Stimulated activated CD8-positive, alpha-beta memory T cell treated with anti-CD3 and anti-CD28 coated beads, Interleukin-12 subunit alpha, Interleukin-12 subunit beta, amount 100 ng/mL, for 1 hour (primary cell): ENCODE measurements around the gene ANK3.
"Not testable (repeated sequence)": the region's sequence is repeated elsewhere in the genome, so short reads cannot be mapped to it uniquely, and the experiment has no call there.

Experiments
- DNase-seq: peaks from one replicate; pipeline ENCODE4 v3.0.0-alpha.2; 2020; ENCODE audit warnings: low read depth

Gene ANK3

GRCh38 chr10:60093317-60093716 lies 296.4 kb downstream of the ANK3 start:
- no peak for DNase-seq

GRCh38 chr10:60086862-60087261 lies 302.8 kb downstream of the ANK3 start:
- DNase-seq: no peak

GRCh38 chr10:60086421-60086820 lies 303.3 kb downstream of the ANK3 start:
- no peak for DNase-seq

- no peak for DNase-seq
Observed at GRCh38 chr10:60082744-60083344, 306.8 kb downstream of the ANK3 start.

GRCh38 chr10:60082341-60082740 lies 307.3 kb downstream of the ANK3 start:
- DNase-seq: no peak

- DNase-seq: no peak
Observed at GRCh38 chr10:60073781-60074656, 315.7 kb downstream of the ANK3 start.

GRCh38 chr10:60073397-60073780 lies 316.3 kb downstream of the ANK3 start:
- no peak for DNase-seq

- DNase-seq: no peak
Observed at GRCh38 chr10:60069311-60069710, 320.4 kb downstream of the ANK3 start.

- no peak for DNase-seq
Observed at GRCh38 chr10:60050366-60050765, 339.3 kb downstream of the ANK3 start.

GRCh38 chr10:60048091-60048501 lies 341.6 kb downstream of the ANK3 start:
- no peak for DNase-seq

- no peak for DNase-seq
Observed at GRCh38 chr10:60045571-60045970, 344.1 kb downstream of the ANK3 start.

GRCh38 chr10:60044971-60045370 lies 344.7 kb downstream of the ANK3 start:
- no peak for DNase-seq

- DNase-seq: no peak
Observed at GRCh38 chr10:60044242-60044641, 345.4 kb downstream of the ANK3 start.

- no peak for DNase-seq
Observed at GRCh38 chr10:60043561-60044241, 346.0 kb downstream of the ANK3 start.

- DNase-seq: no peak
Observed at GRCh38 chr10:60042914-60043313, 346.8 kb downstream of the ANK3 start.

GRCh38 chr10:60042262-60042661 lies 347.4 kb downstream of the ANK3 start:
- no peak for DNase-seq

GRCh38 chr10:60041489-60042133 lies 348.1 kb downstream of the ANK3 start:
- DNase-seq: no peak

GRCh38 chr10:60040014-60040662 lies 349.5 kb downstream of the ANK3 start:
- no peak for DNase-seq

- DNase-seq: no peak
Observed at GRCh38 chr10:60035984-60036383, 353.7 kb downstream of the ANK3 start.

GRCh38 chr10:60035375-60035774 lies 354.3 kb downstream of the ANK3 start:
- DNase-seq: not testable (repeated sequence)

- DNase-seq: no peak
Observed at GRCh38 chr10:60032723-60033122, 357.0 kb downstream of the ANK3 start.

GRCh38 chr10:60031664-60032063 lies 358.0 kb downstream of the ANK3 start:
- DNase-seq: no peak
